HTERT RPE-1 (cell line): Measurements from ENCODE around the gene SPTBN1.

Experiments used
- in situ Hi-C: fragments of 300-500 bp; cut with MboI; formaldehyde crosslinking; loops from 4 replicates; pipeline ENCODE4 v1.14.3; 2020; ENCODE audit warnings: low sequenced_read_pairs

SPTBN1 gene

GRCh38 chr2:54586494-54586893, 130.4 kb downstream of the SPTBN1 start:
- in situ Hi-C loops, result no loop called here

- in situ Hi-C loops, result no loop called here
These were observed 131.3 kb downstream of the SPTBN1 start for GRCh38 chr2:54587171-54588016.

DNA sequence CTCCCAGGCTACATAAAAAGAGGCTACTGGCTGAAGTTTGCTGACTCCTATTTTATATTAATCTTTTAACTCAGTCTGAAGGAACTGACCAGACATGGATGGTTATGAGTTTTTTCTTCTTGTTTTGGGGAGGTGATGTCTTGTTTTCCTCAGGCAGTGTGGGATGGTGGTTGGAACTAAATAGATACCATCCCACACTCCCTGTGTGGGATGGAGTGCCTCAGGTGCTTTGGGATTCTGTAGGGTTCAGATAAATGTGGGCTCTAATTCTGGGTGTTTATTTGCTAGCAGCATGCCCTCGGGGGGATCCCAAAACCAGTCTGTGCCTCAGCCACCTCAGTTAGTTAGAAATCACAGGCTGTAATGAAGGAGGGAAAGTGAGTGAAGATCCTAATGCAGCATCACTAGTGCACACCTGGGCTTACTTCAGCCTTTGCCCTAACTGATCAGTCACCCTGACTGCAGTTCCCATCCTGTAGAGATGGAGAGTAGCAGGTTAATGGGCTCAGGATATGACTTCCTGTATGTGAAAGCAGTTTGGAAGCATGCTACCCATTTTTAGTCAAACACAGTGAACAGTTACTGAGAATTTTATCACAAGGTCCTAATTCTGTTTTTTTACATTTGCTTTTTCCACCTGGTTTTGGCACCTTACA, 132.2 kb downstream of the SPTBN1 start:
- in situ Hi-C loops, result no loop called here

DNA sequence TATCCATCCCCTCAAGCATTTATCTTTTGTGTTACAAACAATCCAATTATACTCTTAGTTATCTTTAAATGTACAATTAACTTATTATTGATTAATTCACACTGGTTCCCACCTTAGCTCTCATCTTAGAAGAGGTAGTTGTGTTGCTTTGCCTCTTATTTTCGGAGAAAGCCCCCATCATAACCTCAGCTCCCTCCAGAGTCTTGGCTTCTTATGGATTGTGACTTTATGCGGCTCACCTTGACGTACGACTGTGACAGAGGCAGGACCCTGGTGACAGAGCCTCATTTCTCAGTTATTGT, 132.9 kb downstream of the SPTBN1 start:
- in situ Hi-C loops, result no loop called here

- in situ Hi-C loops, result no loop called here
These were observed 133.5 kb downstream of the SPTBN1 start for GRCh38 chr2:54589340-54590215.

DNA sequence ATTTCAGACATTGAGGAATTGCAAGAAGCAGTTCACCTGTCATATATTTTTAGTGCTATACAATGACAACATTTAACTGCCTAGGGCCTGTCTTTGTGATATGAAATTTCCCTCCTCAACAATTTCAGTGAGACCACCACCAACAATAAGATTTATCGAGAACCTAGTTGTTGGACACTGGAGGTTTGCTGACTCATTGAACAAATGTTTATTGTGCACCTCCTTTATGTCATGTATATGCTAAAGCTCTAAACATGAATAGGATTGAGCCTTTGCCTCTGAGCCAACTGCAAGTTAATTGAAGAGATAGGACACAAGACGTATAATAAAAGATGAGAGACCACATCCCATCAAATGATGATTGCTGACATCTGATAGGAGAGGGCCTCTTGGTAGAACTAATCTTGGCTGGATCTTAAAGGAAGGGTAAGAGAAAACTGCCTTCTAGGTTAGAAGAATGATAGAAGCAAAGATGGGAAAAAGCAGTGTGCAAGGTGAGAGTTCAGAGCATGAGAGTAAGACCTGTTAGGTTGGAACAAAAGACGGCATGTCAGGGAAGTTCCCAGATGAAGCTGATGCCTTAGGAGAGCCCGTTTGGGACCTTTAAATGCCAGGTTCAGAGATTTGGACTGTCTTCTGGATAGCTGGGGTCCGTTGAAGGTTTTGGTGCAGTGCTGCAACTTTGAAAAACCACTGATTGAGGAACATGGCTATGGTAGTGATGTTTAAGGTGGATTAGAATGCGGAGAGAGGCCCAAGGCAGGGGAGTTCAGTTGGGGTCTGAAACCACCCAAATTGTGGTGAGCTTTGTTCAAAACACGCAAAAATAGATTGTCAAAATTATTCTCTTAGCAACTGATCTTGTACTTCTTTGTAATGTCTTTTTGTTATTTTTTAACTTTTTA, 134.3 kb downstream of the SPTBN1 start:
- in situ Hi-C loops, result no loop called here

DNA sequence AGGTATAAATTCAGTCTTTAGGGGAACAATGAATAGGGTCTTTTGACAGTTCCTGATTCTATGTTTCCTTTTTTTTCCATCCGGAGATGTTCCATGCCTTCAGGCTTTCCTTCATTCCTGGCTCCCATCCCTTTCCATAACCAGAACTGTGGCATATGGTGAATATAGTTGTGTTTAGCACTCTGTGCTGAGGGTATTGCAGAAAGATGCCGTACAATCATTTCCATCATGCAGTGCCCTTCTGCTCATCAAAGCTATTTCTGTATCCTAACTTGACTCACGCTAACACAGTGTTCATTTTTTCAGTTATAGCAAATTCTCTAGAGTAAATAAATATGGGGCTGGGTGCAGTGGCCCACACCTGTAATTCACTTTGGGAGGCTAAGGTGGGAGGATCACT, 135.4 kb downstream of the SPTBN1 start:
- in situ Hi-C loops, result no loop called here

GRCh38 chr2:54593249-54593648, 137.1 kb downstream of the SPTBN1 start:
- in situ Hi-C loops, result no loop called here

DNA sequence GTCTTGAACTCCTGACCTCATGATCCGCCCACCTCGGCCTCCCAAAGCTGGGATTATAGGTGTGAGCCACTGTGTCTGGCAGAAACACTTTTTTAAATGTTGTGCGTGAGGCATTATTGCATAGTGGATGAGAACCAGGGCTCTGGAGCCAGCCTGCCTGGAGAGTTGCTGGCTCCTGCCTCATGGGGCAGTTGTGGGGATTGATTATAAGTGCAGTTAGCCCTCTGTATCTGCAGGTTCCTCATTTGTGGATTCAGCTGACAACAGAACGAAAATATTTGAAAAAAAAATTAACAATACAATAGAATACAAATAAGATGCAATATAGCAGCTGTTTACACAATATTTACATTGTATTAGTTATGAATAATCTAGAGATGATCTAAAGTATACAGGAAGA, 137.9 kb downstream of the SPTBN1 start:
- in situ Hi-C loops, result no loop called here

- in situ Hi-C loops, result no loop called here
These were observed 139.2 kb downstream of the SPTBN1 start for GRCh38 chr2:54595161-54595803.

DNA sequence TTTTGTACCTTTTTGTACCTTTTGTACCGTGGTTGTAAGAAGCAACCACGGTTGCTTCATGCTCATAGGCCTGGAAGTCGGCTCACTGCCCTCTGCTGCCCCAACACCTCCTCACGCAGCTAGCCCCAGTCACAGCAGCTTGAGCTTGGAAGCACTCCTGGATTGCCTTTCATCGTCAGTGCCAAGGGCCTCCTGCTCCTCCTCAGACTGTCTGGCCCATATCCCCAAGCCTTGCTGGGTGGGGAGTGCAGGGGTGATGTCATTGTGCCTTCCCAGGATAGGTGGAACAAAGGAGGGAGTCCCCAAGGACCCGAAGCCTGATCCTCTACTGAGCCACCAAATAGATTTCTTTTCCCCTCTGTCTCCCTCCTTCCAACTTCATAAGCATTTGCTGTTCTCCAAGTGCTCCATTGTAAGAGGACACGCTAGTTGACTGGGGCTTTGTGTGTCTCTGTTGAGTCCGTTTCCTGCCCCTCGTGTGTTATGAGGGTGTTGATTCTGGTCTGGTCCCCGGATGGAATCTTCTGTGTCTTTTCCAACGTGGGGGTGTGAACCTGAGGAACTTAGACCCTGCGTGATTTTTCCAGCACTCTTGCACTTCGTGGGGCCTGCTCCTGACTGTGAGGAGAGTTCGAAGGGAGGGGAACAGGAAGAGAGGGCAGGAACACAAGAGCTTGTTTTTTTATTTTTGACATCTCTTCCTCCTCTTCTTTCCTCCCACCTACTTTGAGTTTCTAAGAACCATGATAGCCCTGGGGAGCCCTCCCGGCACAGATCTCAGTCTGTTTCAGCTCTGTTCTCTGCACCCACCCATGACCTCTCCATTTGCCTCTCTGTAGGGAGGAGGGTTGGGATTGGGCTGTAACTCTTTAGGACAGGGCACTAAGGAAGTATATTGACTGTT, 140.1 kb downstream of the SPTBN1 start:
- in situ Hi-C loops, result no loop called here

DNA sequence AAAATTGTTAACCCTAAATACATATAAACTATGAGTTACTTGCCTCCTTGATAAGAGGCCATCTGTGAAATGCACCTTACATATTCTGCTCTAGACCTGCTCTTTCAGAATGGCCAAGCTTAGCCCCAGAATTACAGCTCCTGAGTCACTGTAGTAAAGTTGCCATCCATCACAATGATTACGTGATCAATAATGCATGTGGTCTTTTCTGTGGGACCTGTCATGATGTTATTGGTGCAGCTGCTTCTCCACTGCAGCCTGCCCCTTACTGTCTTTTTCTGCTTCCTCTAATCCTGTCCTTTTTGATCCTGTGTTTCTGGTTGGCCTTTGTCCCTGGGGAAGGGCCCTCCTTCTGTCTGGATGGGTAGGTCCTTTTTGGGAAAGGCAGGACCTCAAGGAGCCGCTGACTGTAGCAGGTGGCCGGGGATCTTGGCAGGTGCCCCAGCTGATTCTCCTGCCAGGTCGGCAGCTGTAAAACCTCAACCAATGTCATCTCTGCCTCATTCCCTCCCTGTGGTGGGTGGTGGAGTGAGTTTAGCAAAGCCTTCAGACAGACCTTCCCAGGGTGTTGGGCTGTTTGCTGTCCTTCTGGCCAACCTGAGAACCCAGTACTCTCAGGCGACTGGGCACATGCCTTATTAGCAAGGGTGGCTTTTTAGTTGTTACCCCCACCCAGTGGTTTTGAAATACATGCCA, 141.2 kb downstream of the SPTBN1 start:
- in situ Hi-C loops, result no loop called here

GRCh38 chr2:54598347-54599325, 142.5 kb downstream of the SPTBN1 start:
- in situ Hi-C loops, result no loop called here

DNA sequence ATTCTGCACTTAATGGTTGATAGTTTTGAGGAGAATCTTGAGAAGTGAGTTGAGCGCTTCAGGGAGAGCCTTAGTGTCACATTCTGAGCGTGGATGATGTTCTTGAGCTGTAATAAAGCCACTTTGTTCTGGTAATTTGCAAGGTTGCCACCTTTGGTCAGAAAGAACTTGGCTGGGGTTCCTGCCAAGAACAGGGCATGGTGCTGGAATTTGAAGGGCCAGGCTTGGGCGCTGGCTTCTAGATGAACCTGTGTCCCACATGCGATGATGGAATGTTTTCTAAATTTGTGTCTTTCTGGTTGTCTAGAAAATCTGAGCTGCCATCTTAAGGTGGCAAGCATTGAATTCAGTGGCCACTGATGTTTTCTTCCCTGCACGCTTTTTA, 143.2 kb downstream of the SPTBN1 start:
- in situ Hi-C loops, result no loop called here

DNA sequence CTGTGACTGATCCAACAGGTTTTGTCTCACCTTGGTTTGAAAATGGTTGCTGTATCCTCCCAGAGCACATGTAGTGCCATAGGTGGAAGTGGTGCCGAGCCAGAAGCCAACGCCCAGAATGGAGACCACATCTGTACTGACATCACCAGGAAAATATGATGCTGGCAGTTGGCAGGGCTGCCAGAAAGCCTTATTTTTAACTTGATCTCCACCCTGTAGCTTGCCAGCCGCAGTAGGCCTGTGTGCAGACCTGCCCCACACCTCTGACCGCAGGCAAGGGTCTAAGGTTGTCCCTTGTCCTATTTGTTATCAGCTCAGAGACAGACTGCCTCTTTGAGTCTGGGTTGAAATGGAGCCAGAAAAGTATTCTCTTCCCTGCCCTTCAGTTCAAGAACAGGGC, 143.8 kb downstream of the SPTBN1 start:
- in situ Hi-C loops, result no loop called here

DNA sequence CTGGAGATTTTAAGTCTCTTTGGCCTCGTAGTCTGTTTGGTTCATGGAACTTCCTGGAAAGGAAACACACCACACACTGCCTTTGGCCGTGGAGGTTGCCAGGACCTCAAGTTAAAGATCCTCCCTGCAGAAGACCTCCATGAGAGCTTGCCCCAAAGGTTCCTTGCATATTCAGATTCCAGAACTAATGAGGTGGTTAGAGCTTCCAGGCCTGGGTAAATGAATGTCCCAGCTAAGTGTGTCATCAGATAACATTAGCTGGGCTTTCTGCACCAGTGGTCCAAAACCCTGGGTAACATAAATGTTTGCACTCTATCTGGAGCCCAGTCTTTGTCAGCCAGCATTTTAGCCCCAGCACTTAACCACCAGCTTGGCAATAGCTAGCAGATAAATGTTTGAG, 145.2 kb downstream of the SPTBN1 start:
- in situ Hi-C loops, result no loop called here

- in situ Hi-C loops, result no loop called here
These were observed 146.7 kb downstream of the SPTBN1 start for GRCh38 chr2:54602736-54603322.
